Astrocyte of the hippocampus (primary cell): Measurements from ENCODE around the gene FARSA.
A peak's percentile ranks its signal among the peaks of the same experiment; 100 is the strongest.
"Not testable (repeated sequence)": the region's sequence is repeated elsewhere in the genome, so short reads cannot be mapped to it uniquely, and the experiment has no call there.

Experiments
- DNase-seq: peaks from one replicate; pipeline ENCODE4 v3.0.0; 2011; ENCODE audit warnings: low read depth, low spot score

The FARSA gene

DNA sequence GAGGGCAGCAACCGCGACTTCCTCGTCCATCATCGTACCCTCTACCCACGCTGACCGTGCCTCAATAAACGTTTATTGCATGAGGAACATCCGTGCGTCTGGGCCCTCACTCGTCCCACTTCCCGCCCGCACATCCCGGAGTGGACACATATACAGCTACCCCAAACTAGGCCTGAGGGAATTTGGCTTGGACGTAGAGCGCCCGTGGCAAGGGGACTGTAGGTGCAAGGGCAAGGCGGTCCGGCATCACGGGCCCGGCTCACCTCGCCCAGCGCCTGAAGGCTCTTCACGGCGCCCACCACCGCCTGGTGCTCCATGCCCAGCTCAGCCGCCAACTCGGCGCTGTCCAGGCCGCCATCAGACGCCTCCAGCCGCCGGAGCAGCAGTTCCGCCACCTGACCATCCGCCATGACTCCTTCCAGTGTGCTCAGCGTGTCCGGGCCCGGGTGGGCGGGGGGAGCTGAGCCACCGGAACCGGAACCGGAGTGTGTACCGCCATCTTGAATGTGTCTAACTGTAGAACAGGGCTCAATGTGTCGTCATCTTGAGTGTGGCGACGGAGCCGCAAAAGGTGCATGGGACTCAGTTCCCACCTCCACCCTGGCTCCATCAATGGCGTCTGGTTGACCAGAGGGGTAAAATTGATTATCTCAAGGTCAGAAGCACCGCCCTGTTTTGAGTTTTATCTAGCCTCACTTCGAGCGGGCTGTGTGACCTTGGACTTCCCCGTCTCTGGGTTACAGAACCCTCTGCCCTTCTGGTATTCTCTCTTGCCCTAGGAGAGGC lies at the start of gene FARSA:
FARSA (minus strand) TSS at position 425 of the 786 bp plus-strand sequence; CDS start at position 410, 15 bp downstream.
- DNase-seq, result peak; percentile 96

DNA sequence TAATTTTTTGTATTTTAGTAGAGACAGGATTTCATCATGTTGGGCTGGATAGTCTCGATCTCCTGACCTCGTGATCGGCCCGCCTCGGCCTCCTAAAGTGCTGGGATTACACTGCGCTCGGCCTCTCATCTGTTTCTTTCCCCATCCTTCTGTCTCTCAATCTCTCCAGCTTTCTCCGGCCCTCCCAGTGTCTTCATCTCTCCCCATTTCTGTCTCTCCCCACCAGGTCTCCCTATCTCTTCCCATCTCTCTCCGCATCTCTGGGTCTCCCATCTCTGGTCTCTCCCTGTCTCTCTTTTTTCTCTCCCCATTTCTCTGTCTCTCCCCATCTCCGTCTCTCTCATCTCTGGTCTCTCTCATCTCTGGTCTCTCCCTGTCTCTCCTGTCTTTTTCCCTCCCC lies 49.6 kb upstream of the FARSA start:
- DNase-seq, result no peak

DNA sequence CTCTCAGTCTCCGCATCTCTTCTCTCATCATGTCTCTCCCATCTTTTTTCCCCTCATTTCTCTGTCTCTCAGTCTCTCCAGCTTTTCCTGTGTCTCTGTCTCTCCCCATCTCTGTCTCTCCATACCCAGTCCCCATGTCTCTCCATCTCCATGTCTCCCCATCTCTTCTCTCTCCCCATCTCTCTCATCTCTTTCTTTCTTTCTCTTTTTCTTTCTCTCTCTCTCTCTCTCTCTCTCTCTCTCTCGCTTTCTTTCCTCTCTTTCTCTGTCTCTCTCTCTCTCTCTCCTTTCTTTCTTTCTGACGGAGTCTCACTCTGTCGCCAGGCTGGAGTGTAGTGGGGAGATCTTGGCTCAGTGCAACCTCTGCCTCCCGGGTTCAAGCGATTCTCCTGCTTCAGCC lies 49.1 kb upstream of the FARSA start:
- DNase-seq, result no peak

DNA sequence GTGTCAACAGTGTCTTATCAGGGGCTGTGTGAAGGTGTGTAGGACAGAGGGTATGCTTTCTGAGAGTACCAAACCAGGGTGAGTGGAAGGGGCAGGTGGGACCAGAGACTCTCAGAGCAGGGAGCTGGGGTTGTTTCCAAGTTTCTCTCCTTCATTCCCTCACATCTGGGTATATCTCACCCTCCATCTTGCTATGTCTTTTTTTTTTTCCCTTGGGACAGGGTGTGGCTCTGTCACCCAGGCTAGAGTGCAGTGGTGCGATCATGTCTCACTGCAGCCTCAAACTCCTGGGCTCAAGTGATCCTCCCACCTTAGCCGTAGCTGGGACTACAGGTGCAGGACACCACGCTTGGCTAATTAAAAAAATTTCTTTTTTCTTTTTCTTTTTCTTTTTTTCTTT lies 46.5 kb upstream of the FARSA start:
- DNase-seq, result no peak

DNA sequence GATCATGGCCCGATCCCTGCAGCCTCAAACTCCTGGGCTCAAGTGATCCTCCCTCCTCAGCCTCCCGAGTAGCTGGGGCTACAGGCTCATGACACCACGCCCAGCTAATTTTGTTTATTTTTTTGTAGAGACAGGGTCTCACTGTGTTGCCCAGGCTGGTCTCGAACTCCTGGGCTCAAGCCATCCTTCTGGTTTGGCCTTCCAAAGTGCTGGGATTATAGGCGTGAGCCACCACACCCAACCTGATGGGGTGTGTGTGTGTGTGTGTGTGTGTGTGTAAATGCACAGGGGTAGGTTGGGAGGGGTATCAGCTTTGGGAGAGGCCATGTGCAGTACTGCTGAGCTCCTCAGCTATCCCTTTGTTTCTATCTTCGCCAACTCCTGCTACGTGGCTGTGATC lies 42.6 kb upstream of the FARSA start:
- not testable (repeated sequence) for DNase-seq

DNA sequence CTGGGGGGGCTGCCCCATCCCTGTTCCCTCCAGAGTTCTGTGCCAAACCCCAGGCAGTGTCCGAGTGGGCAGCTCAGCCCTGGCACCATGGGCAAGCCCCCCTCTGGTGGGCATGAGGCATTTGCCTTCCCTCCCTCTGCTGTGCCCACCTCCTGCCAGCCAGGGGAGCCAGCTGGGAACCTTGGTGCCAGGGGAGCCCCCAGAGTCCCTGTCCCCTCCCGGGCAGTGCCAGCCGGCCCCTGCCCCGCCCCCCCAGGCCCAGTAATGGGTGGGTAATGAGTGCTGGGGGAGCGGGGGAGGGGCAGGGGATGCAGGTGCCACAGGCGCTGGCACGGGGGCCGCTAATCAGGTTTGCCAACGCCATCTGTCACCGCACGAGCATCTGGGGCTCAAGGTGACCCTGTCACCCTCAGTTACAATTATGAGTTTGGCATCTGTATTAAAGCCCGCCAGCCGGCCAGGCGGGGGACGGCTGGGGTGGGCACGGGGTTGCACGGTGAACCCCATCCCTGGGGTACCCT lies 41.8 kb upstream of the FARSA start:
- DNase-seq, result no peak

DNA sequence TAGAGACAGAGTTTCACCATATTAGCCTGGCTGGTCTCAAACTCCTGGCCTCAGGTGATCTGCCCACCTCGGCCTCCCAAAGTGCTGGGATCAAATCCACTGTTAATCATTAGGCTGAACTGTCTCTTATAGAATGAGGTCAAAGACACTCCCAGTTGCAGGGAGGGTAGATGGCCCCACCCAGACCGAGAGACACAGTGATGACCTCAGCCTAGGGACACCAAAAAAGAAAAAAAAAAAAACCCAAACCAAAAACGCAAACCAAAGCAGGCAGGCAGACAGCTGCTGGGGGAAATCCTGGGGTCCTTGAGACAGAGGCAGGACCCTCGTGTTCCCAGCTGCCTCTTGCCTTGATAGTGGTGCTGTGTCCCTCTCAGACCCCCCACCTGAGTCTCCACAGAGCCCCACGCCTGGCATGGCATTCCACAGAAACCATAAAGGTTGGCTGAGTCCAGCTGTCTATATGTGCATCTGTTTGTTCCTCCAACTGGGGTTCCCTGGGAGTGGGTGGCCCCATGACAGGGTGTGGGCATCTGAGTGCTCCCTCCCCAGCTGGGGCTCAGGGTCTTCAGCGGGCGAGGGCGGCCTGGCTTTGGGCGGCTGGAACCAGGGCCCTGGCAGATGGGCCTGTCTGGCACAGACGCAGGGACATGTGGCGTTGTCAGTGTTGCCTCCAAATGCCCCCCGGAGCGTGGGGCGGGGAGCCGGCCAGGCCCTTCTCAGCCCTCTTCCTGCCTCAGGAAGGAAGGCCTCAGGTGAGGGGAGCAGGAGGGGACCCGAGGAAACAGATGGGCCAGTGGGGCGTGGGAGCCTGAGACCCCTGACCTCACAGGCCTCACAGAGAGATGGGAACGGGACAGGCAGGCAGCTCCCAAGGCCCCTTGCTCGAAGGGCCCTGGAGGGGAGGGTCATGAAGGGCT lies 41.0 kb upstream of the FARSA start:
- no peak for DNase-seq

DNA sequence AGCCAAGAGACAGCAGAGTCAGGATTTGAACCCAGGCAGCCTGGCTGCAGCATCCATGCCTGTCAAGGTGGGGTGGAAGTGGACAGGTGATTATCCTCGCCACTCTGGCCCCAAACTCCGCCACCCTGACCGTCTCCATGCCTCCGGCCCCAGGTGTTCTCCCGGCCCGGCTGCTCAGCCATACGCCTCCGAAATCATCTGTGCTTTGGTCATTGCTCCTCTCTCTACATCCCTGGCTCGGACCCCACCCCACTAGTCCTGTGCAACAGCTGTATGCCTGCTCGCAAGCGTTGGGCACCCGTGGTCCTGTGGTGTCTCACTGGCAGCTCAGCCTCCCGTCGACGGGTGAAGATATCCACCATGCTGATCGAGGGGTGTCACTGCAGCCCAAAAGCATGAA lies 39.7 kb upstream of the FARSA start:
- DNase-seq, result no peak

DNA sequence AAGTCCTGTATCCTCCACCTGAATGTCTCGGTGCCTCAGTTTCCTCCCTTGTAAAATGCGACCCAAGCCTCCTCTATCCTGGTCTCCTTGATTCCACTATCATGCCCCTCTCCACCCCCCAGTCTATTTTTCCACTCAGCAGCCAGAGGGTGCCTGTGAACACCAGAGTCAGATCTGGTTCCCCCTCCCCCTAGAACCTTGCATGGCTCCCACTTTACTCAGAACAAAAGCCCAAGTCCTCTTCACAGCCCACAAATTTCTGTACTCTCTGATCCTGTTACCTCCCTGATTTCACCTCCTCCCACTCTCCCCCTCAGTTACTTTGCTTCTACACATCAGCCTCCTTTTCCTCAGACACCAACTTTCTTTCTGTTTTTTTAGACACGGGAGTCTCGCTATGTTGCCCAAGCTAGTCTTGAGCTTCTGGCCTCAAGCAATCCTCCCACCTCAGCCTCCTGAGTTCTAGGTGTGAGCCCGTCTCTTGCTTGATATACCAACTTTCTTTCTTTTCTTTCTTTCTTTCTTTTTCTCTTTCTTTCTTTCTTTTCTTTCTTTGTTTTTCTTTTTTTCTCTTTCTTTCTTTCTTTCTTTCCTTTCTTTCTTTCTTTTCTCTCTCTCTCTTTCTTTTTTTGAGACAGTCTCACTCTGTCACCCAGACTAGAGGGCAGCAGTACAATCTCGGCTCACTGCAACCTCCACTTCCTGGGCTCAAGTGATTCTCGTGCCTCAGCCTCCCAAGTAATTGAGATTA lies 36.7 kb upstream of the FARSA start:
- DNase-seq, result no peak

DNA sequence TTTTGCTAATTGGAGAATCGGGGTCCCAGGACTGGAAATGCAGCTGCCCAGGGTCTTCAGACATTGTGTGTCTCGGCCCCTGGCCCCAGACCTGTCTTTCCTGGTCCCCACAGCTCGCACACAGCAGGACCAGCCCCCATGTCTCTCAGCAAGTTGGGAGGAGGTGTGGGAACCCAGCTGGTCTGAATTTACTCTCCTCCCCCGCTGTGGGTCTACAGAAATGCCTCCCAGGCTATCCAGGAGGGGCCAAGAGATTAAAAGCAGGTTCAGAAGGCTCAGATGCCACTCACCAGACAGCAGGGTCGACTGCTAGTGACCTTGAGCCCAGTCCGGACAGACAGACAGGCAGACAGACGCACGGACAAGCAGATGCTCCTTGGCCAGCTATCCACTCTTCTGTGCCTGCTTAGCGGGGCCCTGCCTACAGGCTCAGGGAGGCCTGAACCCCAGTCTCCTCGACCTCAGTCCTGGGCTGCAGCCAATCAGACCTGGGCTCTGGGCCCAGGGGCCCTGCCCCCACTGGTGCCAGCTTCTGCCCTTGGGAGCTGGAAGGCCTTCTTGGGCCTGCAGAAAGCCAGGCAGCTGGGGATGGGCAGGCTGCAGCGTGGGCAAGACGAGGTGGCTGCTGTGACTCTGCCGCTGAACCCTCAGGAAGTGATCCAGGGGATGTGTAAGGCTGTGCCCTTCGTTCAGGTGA lies 35.9 kb upstream of the FARSA start, which contains the start of gene DAND5:
DAND5 (plus strand) TSS at position 285 of the 697 bp plus-strand sequence; CDS start at position 370, 85 bp downstream.
- DNase-seq, result peak; percentile 29

DNA sequence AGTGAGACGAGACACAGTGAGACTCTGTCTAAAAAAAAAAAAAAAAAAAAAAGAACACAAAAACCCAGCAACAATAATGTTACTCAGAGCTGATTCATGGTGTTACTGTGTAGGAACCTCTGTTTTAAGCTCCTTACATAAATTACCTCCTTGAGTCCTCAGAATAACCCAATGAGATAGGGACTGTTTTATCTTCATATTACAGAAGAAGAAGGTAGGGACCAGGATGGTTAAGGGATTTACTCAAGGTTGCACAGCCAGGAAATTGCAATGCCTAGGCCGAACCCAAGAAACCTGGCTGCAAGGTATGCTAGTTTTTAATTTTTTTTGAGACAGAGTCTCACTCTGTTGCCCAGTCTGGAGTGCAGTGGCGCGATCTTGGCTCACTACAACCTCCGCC lies 34.4 kb upstream of the FARSA start:
- no peak for DNase-seq

DNA sequence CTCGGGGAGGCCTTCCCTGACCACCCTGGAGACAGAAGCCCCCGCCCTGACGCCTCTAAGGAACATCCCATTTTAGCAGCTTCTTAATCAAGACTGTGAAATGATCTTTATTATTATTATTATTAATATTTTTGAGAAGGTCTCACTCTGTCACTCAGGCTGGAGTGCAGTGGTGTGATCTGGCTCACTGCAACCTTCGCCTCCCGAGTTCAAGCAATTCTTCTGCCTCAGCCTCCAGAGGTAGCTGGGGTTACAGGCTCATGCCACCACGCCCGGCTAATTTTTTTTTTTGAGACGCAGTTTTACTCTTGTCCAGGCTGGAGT lies 32.3 kb upstream of the FARSA start:
- DNase-seq, result no peak

DNA sequence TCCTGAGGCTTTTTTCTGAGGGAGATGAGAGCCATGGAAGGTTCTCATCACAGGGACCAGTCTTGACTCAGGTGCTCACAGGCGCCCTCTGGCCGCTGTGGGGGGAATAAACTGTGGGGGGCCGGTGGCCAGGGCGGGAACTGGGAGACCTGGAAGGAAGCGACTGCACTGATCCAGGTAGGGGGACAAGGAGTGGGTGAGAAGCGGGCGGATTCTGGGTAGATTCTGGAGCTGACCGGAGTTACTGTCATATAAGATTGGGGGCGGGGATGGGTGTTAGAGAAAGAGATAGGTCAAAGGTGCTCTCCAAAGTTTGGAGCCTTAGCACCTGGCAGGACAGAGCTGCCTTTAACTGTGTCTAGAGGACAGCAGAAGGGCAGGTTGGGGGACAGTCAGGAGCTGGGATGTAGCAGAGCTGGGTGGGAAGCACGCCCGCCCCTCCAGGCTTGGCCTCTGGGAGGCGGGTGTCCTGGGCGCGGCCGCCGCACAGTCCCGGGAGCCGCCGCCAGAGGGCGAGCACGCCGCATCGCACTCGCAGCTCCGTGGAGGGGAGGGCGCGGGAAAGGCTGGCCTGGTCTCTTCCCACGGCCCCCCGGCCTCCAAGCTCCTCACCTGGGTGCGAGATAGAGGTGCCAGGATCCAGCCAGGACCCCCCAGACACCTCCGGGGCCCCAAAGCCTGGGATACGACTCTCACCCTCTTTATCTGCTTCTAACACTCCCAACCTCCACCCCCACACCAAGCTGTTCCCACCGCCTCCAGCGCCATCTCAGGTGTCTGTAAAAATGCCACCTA lies 31.7 kb upstream of the FARSA start:
- DNase-seq, result peak; percentile 90

DNA sequence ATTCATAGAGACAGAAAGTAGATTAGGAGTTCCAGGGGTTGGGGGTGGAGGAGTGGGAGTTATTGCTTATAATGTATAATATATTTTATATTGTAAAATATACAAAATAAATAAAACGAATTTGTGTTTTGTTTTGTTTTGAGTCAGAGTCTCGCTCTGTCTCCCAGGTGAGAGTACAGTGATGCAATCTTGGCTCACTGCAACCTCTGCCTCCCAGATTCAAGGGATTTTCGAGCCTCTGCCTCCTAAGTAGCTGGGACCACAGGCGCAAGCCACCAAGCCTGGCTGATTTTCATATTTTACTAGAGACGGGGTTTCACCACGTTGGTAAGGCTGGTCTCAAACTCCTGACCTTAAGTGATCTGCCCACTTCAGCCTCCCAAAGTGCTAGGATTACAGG lies 26.0 kb upstream of the FARSA start:
- DNase-seq, result no peak

DNA sequence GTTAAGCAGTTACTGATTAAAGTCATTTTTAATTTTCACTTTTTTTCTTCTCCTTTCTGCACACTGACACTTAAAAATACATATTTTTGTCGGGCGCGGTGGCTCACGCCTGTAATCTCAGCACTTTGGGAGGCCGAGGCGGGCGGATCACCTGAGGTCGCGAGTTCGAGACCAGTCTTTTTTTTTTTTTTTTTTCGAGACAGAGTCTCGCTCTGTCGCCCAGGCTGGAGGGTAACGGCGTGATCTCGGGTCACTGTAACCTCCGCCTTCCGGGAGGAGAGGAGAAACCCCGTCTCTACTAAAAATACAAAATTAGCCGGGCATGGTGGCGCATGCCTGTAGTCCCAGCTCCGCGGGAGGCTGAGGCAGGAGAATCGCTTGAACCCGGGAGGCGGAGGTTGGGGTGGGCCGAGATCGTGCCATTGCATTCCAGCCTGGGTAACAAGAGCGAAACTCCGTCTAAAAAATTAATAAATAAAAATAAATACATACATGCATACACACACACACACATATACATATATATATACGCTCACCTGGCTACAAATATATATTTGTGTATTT lies 24.0 kb upstream of the FARSA start:
- not testable (repeated sequence) for DNase-seq

DNA sequence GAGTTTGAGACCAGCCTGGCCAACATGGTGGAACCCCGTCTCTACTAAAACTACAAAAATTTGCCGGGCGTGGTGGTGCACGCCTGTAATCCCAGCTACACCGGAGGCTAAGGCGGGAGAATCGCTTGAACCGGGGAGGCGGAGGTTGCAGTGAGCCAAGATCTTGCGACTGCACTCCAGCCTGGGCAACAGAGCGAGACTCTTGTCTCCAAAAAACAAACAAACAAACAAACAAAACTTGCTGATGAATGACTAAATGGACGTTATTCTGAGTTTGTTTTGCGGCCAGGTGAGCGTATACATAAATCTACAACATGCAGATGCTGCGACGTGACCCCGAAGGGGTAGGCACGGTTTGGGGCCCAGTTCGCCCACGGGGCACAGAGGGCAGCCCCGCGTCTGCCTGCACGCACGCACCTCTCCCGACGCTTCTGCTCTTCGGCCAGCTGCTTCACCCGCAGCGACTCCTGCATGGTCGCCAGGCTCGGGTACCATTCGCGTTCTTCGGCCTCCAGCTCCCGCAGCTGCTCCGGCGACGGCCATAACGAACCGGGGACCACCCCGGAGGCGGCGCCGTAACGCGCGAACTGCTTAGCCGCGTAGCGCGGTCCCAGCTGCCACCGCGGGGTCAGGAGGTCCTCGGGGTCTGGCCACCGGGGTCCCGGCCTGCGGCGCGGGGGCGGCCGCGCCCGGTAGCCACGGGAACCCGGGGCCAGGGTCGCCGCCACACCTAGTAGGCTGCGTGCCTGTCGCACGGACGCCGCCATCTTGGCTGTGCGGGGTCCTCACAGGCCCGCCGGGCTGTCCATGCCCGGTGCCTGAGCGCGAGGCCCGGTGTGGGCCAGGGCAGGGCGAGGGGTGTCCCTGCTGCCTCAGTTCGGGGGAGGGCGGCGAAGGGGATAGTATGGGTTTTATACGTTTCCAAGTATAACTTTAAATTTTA lies 23.2 kb upstream of the FARSA start, which contains the start of gene GADD45GIP1:
GADD45GIP1 (minus strand) TSS at position 778 of the 943 bp plus-strand sequence; CDS start at position 767, 11 bp downstream.
- peak; percentile 91 for DNase-seq

DNA sequence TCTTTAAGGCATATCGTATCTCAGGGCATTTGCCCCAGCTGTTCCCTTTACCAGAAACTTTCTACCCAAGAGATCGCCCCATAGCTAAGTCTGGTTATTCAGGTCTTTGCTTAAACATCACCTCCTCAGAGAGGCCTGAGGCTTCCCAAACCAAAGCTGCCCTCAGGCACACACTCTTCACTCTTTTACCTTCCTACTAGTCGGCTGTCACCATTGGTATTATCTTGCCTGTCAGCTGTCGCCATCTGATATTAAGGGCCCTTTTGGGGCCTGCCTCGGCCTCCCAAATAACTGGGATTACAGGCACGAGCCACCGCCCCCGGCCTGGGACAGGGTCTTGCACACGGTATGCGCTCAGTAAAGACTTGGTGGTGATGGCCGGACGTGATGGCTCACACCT lies 22.5 kb upstream of the FARSA start:
- DNase-seq, result no peak

DNA sequence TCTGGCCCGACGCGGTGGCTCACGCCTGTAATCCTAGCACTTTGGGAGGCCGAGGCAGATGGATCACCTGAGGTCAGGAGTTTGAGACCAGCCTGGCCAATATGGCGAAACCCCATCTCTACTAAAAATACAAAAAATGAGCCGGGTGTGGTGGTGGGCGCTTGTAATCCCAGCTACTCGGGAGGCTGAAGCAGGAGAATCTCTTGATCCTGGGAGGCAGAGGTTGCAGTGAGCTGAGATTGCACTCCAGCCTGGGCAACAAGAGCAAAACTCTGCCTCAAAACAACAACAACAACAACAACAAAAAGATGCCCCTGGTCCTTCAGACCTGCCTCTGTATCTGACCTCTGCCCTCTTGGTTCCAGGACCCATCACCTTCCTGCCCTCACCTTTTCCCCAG lies 22.1 kb upstream of the FARSA start:
- DNase-seq, result not testable (repeated sequence)

DNA sequence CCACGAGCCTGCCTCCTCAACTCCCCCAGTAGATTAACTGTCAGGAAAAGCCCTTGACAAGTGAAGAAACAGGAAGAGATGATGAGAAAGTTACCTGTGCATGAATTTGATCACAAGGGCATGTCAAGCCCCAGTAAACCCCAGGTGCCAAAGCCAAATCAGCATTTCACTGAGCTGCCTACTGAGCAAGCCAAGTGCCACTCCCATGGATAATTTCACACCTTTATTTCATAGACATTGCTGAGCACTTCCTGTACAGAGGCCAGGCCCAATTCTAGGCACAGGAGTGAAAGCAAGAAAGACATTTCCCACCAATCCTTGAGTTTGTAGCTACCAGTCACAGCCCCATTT lies 21.1 kb upstream of the FARSA start:
- no peak for DNase-seq
